Bronchial epithelial cell (primary cell): Measurements from ENCODE around the gene RWDD3. TPM values are rescaled to one million over a fixed set of nuclear protein-coding genes. Genes with fewer than 3 reads are reported as not detected.

Source experiments
- DNase-seq: peaks from one replicate; pipeline ENCODE4 v3.0.0-alpha.2; 2010; ENCODE audit warnings: low read depth
- FAIRE-seq: peaks from 2 replicates; lab custom pipeline; 2011; peaks lifted over from hg19 to GRCh38; lab: Jason Lieb, UNC
- H3K27me3 ChIP-seq: 2 replicates; pipeline ENCODE4 v1.5.1; 2011; ENCODE audit warnings: low read length; ENCODE audit not compliant: control insufficient read depth, insufficient read depth
- H3K36me3 ChIP-seq: 2 replicates; pipeline ENCODE4 v1.5.1; 2011; ENCODE audit warnings: low read length; ENCODE audit not compliant: control insufficient read depth, insufficient read depth
- H3K4me3 ChIP-seq: 2 replicates; pipeline ENCODE4 v1.5.1; 2011; ENCODE audit warnings: mild to moderate bottlenecking, low read depth, low read length, control low read depth
- CTCF ChIP-seq: IDR thresholded peaks from 2 replicates; pipeline ENCODE4 v1.5.1; 2011; ENCODE audit warnings: mild to moderate bottlenecking, moderate library complexity, low read length, control low read depth, inconsistent platforms; ENCODE audit not compliant: insufficient read depth, severe bottlenecking
- total RNA-seq: library from RNA; depleted of rRNA; stranded (reverse); fragments of >200 nt; gene quantifications from 2 replicates; pipeline ENCODE4 v1.2.1, GENCODE V29; 2014

Gene RWDD3
- total RNA-seq, 1 donor from 2014 or later = 8.4 TPM

GRCh38 chr1:95237981-95238703, 4.1 kb downstream of the RWDD3 start:
- FAIRE-seq (no peak), DNase-seq (no peak)
- Histone ChIP-seq H3K36me3 (peaks cover 10% of the 10 kb centered on the region), H3K27me3 (no peaks in the 10 kb centered on the region), H3K4me3 (no peak overlapping the region)
- TF ChIP-seq CTCF = no peak

GRCh38 chr1:95245029-95245428, 11.0 kb downstream of the RWDD3 start:
- DNase-seq = no peak
- FAIRE-seq = no peak
- no peaks in the 10 kb centered on the region for H3K27me3 ChIP-seq
- TF ChIP-seq CTCF = no peak
- peaks cover 10% of the 10 kb centered on the region for H3K36me3 ChIP-seq
- H3K4me3 ChIP-seq = no peak overlapping the region

- H3K4me3 ChIP-seq = no peak overlapping the region
- no peak for TF ChIP-seq CTCF
- FAIRE-seq = no peak
- DNase-seq = no peak
- no peaks in the 10 kb centered on the region for H3K27me3 ChIP-seq
- H3K36me3 ChIP-seq = peaks cover 3% of the 10 kb centered on the region
Observed at GRCh38 chr1:95246511-95246910, 12.5 kb downstream of the RWDD3 start.

- no peak for TF ChIP-seq CTCF
- no peak for DNase-seq
- Histone ChIP-seq H3K36me3 (peaks cover 2% of the 10 kb centered on the region), H3K27me3 (no peaks in the 10 kb centered on the region), H3K4me3 (no peak overlapping the region)
- no peak for FAIRE-seq
Observed at GRCh38 chr1:95247607-95248006, 13.6 kb downstream of the RWDD3 start.

- H3K27me3 ChIP-seq = no peaks in the 10 kb centered on the region
- no peaks in the 10 kb centered on the region for H3K36me3 ChIP-seq
- DNase-seq (no peak), FAIRE-seq (peak; percentile 68)
- no peak overlapping the region for H3K4me3 ChIP-seq
- no peak for TF ChIP-seq CTCF
Observed at GRCh38 chr1:95249916-95250315, 15.9 kb downstream of the RWDD3 start.

- no peak for FAIRE-seq
- no peaks in the 10 kb centered on the region for H3K27me3 ChIP-seq
- no peak for DNase-seq
- TF ChIP-seq CTCF = no peak
- H3K4me3 ChIP-seq = no peak overlapping the region
- H3K36me3 ChIP-seq = no peaks in the 10 kb centered on the region
Observed at GRCh38 chr1:95252422-95252821, 18.4 kb downstream of the RWDD3 start.
